Activated naive CD4-positive, alpha-beta T cell treated with anti-CD3 and anti-CD28 coated beads, Interleukin-2, amount 10 ng/mL, durations not matched to agents 5 hours and 36 hours (primary cell): ENCODE data around the gene RAB25. TPM values are rescaled to one million over a fixed set of nuclear protein-coding genes. Genes with fewer than 3 reads are reported as not detected.

ENCODE experiments used
- total RNA-seq, 2 experiments: library from RNA; stranded (reverse); gene quantifications; one replicate each; pipeline ENCODE4 v1.2.3, GENCODE V29; 2021

RAB25 gene
- under 1 TPM; 0.81 to 0.99 TPM for total RNA-seq

GRCh38 chr1:156060937-156061636, at the start of gene RAB25:
Gene RAB25, plus strand, starts transcription at chr1:156061160. Its CDS starts 241 bp downstream, at chr1:156061401.

GRCh38 chr1:156020293-156021092, 40.5 kb upstream of the RAB25 start, which contains the start of gene SSR2:
Gene SSR2, minus strand, starts transcription at chr1:156020951. Its CDS starts 784 bp downstream, at chr1:156020167.

GRCh38 chr1:156053768-156054499, 7.0 kb upstream of the RAB25 start, which contains the start of gene UBQLN4:
Gene UBQLN4, minus strand, starts transcription at chr1:156053798. Its CDS starts 97 bp downstream, at chr1:156053701.

GRCh38 chr1:156054500-156055280, 6.3 kb upstream of the RAB25 start, which contains the start of gene LAMTOR2:
Gene LAMTOR2, plus strand, starts transcription at chr1:156054782. Its CDS starts 108 bp downstream, at chr1:156054890.

GRCh38 chr1:156082309-156083091, 21.5 kb downstream of the RAB25 start, which contains the start of gene MEX3A:
Gene MEX3A, minus strand, starts transcription at chr1:156082465. Its CDS starts 467 bp downstream, at chr1:156081998.

GRCh38 chr1:156114101-156114918, 53.4 kb downstream of the RAB25 start, which contains the start of gene LMNA:
Gene LMNA, plus strand, starts transcription at chr1:156114711. Its CDS starts 208 bp downstream, at chr1:156114919.

Other genes starting within 250 kb of the RAB25 start
- gene GON4L, start 203.9 kb upstream of the RAB25 start, total RNA-seq = 10 to 100 TPM; 71.3 to 71.5 TPM
- gene SYT11, start 201.6 kb upstream of the RAB25 start, total RNA-seq = 1 to 10 TPM; 5.7 to 6.2 TPM
- 10 to 100 TPM; 32.1 to 33.1 TPM for gene RIT1, start 149.8 kb upstream of the RAB25 start, total RNA-seq
- 10 to 100 TPM; 59.4 to 61.4 TPM for gene KHDC4, start 126.7 kb upstream of the RAB25 start, total RNA-seq
- not detected for gene RXFP4, start 119.5 kb upstream of the RAB25 start, total RNA-seq
- 100 to 1,000 TPM; 140 to 156 TPM for gene ARHGEF2, start 82.6 kb upstream of the RAB25 start, total RNA-seq
- gene SSR2, start 40.2 kb upstream of the RAB25 start, total RNA-seq = 100 to 1,000 TPM; 291 to 312 TPM
- gene UBQLN4, start 7.4 kb upstream of the RAB25 start, total RNA-seq = 10 to 100 TPM; 26.2 to 26.5 TPM
- gene LAMTOR2, start 6.4 kb upstream of the RAB25 start, total RNA-seq = 10 to 100 TPM; 46.8 to 57.1 TPM
- not detected for gene MEX3A, start 21.3 kb downstream of the RAB25 start, total RNA-seq
- gene LMNA, start 53.6 kb downstream of the RAB25 start, total RNA-seq = 1 to 10 TPM; 4.1 to 5.4 TPM
- gene SEMA4A, start 92.4 kb downstream of the RAB25 start, total RNA-seq = 1 to 10 TPM; 1.9 to 2.2 TPM
- 10 to 100 TPM; 23.3 to 28.9 TPM for gene SLC25A44, start 132.9 kb downstream of the RAB25 start, total RNA-seq
- 10 to 100 TPM; 70.4 to 71.4 TPM for gene PMF1, start 151.8 kb downstream of the RAB25 start, total RNA-seq
- gene BGLAP, start 181.0 kb downstream of the RAB25 start, total RNA-seq = 1 to 10 TPM; 2.2 to 3.5 TPM
- gene PAQR6, start 186.9 kb downstream of the RAB25 start, total RNA-seq = 1 to 10 TPM; 4.7 to 5.0 TPM
- gene SMG5, start 221.7 kb downstream of the RAB25 start, total RNA-seq = 10 to 100 TPM; 52.9 to 54.1 TPM
- gene TMEM79, start 223.2 kb downstream of the RAB25 start, total RNA-seq = 1 to 10 TPM; 8.5 to 9.0 TPM
- gene GLMP, start 234.5 kb downstream of the RAB25 start, total RNA-seq = 10 to 100 TPM; 37.1 to 37.4 TPM
- gene VHLL, start 238.1 kb downstream of the RAB25 start, total RNA-seq = not detected